Stimulated activated CD8-positive, alpha-beta memory T cell treated with anti-CD3 and anti-CD28 coated beads, Interleukin-15, amount 100 ng/mL, for 48 hours (primary cell): ENCODE results near the gene LAMTOR2.
"Not testable (repeated sequence)": the region's sequence is repeated elsewhere in the genome, so short reads cannot be mapped to it uniquely, and the experiment has no call there.

Experiments
- DNase-seq, 2 donors: peaks; one replicate each; pipeline ENCODE4 v3.0.0-alpha.2; 2020; ENCODE audit warnings: low read depth in 2 of 2

LAMTOR2 gene

GRCh38 chr1:156054500-156055280, at the start of gene LAMTOR2:
TSS of gene LAMTOR2 (plus strand) at chr1:156054782. CDS start at chr1:156054890, 108 bp downstream.
- DNase-seq, result peak; percentile 93 to 94

DNA sequence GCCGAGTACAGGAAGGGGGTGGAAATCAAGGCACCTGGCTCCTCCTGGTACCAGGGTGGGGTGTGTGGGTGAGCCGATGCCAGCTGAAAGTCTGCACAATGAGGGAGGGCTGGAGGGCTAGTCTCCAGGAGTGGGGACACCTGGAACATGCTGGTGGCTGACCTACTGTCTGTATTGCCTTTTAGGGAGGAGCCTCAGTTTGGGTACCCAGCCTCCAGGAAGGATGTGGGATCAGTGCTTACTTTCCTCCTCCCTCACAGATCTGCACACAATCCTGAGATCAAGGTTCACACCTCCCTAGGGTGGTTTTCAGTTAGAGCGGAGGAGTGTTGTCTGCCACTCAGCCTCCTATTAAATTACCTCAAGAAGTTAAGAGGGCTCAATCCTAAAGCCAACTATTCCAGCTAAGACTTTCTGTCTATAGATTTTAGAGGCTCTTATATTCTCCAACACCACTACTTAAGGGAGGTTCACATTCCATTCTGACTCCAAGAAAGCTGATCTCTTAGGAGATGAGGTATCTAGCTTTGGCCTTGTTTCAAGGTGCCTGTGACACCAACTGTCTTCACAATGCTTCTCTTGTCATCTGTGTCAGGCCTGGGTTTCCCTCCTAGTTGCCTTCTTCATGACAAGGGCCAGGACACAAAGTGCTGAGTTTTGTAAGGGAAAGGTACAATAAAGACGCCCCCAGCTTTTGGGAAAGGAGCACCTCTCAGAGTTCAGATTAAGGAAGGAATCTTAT, 49.6 kb upstream of the LAMTOR2 start:
- DNase-seq, result no peak

- no peak for DNase-seq
Observed at GRCh38 chr1:156006666-156007376, 47.8 kb upstream of the LAMTOR2 start.

- no peak for DNase-seq
Observed at GRCh38 chr1:156009404-156009803, 45.2 kb upstream of the LAMTOR2 start.

GRCh38 chr1:156012051-156012817, 42.3 kb upstream of the LAMTOR2 start:
- DNase-seq, result no peak

GRCh38 chr1:156014829-156015228, 39.8 kb upstream of the LAMTOR2 start:
- no peak for DNase-seq

GRCh38 chr1:156019946-156020292, 34.7 kb upstream of the LAMTOR2 start:
- no peak for DNase-seq

GRCh38 chr1:156020293-156021092, 34.1 kb upstream of the LAMTOR2 start, which contains the start of gene SSR2:
TSS of gene SSR2 (minus strand) at chr1:156020951. CDS start at chr1:156020167, 784 bp downstream.
- peak; percentile 76 to 79 for DNase-seq

GRCh38 chr1:156021093-156021428, 33.5 kb upstream of the LAMTOR2 start:
- no peak for DNase-seq

GRCh38 chr1:156021954-156022353, 32.6 kb upstream of the LAMTOR2 start:
- no peak for DNase-seq

DNA sequence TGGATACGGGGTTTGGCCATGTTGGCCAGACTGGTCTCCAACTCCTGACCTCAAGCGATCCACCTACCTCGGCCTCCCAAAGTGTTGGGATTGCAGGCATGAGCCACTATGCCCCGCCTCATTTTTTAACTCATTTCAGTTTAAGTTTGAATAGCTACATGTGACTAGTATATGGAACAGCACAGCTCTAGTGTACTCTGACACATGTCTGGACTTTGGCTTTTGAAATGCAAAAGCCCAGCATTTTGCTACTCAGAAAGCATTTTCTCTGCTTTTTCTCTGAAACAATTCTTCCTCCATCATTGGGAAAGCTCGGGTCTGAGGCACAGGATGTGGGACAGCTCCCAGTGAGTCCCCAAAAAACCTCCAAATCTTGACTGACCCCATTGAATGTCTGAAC, 29.8 kb upstream of the LAMTOR2 start:
- no peak for DNase-seq

GRCh38 chr1:156025876-156026275, 28.7 kb upstream of the LAMTOR2 start:
- DNase-seq, result peak; percentile 18 to 24

- DNase-seq, result no peak
Observed at GRCh38 chr1:156026588-156026987, 28.0 kb upstream of the LAMTOR2 start.

GRCh38 chr1:156033011-156033410, 21.6 kb upstream of the LAMTOR2 start:
- DNase-seq, result no peak

- DNase-seq, result not testable (repeated sequence)
Observed at GRCh38 chr1:156034991-156035390, 19.6 kb upstream of the LAMTOR2 start.

- no peak for DNase-seq
Observed at GRCh38 chr1:156042828-156043227, 11.8 kb upstream of the LAMTOR2 start.

DNA sequence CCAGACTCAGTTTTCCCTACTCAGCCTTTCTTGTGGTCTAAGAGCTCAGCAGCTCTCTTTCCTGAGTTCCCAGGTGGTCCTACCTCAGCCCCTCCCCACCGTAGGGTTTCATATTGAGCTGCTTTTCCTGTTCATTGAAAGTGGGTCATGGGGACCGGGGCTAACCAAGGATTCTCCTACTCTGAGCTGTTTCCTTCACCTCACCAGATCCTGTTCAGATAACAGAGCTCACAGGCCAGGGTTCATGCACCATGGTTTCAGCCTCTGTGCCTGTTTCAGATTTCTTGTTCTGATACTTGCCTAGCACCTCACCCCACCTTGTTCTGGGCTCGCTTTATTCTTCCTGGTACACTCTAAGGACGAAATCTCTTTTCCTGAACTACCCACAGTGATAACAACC, 9.5 kb upstream of the LAMTOR2 start:
- no peak for DNase-seq

DNA sequence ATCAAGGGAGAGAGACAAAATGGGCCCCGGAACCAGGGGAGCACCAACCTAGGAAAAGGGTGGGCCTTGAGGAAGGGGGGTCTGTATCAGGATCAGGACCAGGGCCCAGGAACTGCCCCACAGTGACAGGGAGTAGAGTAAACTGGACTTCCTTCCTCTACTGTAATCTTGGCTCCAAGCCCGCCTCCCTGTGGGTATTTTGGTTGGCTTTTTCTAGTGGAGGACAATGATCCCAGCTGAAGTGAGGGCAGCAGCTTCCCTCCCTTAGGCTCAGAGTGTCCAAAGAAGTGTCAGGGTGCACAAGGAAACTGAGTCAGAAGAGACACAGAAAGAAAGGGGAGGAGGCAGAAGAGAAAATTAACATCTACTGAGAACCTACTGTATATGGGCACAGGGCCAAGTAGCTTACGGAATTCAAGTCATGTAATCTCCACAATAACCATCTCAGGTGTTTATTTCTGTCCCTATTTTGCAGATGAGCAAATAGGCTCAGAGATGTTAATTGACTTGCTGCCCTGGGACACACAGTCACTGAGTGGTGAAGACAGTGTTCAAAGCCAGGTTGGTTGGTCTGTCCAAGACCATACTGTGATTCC, 5.8 kb upstream of the LAMTOR2 start:
- DNase-seq, result no peak

GRCh38 chr1:156050376-156050775, 4.2 kb upstream of the LAMTOR2 start:
- no peak for DNase-seq

DNA sequence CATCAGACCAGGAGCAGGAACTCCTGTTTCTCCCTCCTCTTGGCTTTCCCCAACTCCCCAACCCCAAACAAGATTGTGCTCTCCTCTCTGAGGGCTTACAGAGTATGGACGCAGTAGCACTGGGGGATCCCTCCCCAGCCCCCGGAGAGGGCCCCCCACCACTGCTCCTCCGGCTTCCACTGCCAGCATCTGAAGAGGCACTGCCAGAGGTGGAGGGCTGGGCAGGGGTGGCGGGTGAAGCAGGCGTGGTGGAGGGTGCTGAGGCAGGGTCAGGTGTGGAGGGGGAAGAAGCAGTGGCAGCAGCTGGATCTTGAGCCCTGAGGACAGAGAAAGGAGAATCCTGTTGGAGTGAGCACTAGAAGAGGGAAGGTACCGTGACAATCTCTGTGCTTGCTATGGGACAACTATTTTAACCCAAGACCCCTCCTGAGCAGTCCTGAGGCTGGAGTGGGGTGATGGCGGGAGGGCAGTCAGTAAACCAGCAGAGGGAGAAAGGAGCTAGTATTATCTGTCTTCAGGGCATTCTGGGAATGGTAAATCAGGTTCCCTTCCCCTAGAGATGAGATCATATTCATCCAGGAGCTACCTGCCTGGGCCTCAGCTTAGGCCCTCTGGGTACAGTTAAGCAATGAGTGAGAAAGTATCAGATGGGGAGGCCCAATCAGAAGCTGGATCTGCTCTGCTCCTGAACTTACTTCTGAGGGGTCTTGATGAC, 3.4 kb upstream of the LAMTOR2 start:
- DNase-seq, result no peak
